Pancreas (tissue), 10 donors: ENCODE results near the gene RHEX. TPM values are rescaled to one million over a fixed set of nuclear protein-coding genes. Genes with fewer than 3 reads are reported as not detected.

ENCODE experiments used
- ATAC-seq, 4 donors: fragments of 200-7000 bp; cut with Tn5 transposase; one replicate each; pipeline versions ENCODE4 v1.8.0 to v1.9.1; 2020; ENCODE audit warnings: mild to moderate bottlenecking in 4 of 4, moderate library complexity in 4 of 4
- DNase-seq, 6 donors: peaks; one replicate each; pipeline ENCODE4 v3.0.0-alpha.2; 2020
- FAIRE-seq: peaks from 2 replicates; lab custom pipeline; 2012; peaks lifted over from hg19 to GRCh38; lab: Jason Lieb, UNC
- H3K27ac ChIP-seq, 4 donors: fragments of 200-600 bp; sonication (generic); 1 replicate in 3 of 4; 2 replicates in 1 of 4; pipeline versions ENCODE4 v1.5.0 to v1.8.0; 2020
- H3K27me3 ChIP-seq, 4 donors: fragments of 200-600 bp; one replicate each; pipeline ENCODE4 v1.8.0; 2021
- H3K36me3 ChIP-seq, 3 donors: fragments of 200-600 bp; sonication (generic) in 1 of 3; one replicate each; pipeline versions ENCODE4 v1.5.0 to v1.8.0; 2020 to 2021
- H3K4me1 ChIP-seq, 3 donors: fragments of 200-600 bp; one replicate each; pipeline ENCODE4 v1.8.0; 2021
- H3K4me3 ChIP-seq, 4 donors: fragments of 200-600 bp; sonication (generic) in 2 of 4; one replicate each; pipeline versions ENCODE4 v1.5.0 to v1.8.0; 2020 to 2021
- H3K9me3 ChIP-seq, 4 donors: fragments of 200-600 bp; one replicate each; pipeline ENCODE4 v1.8.0; 2021
- CTCF ChIP-seq, 4 donors: fragments of 200-600 bp; sonication (generic) in 3 of 4; IDR thresholded peaks; one replicate each; pipeline versions ENCODE4 v1.5.0 to v1.8.0; 2021; ENCODE audit warnings: antibody characterized with exemption in 4 of 4
- WGBS, 2 donors: extraction: QIAGEN DNeasy Blood & Tissue Kit; methylation state at CpG; one replicate each; pipeline ENCODE4 v1.1.7; 2013; 5-methylcytosine and 5-hydroxymethylcytosine counted together
- intact Hi-C, 3 donors: fragments of 100-400 bp; cut with DNase I; formaldehyde crosslinking; loops; one replicate each; pipeline versions ENCODE4 v1.11.1 to v1.14.2; 2022
- polyA plus RNA-seq, 2 donors: library from polyadenylated mRNA; stranded (reverse); fragments of 200-250 nt; gene quantifications; one replicate each; pipeline ENCODE4 v1.2.3, GENCODE V29; 2013
- total RNA-seq, 6 donors: library from RNA; stranded (reverse); fragmentation: NEBNext Ultra II Directional in 4 of 6; extraction: Animal tissue kit (Norgen Biotek cat#: 25700) in 4 of 6; gene quantifications; one replicate each; pipeline versions ENCODE4 v1.2.1 to v1.2.4, GENCODE V29; 2021 to 2023
- donor health status: healthy with polysubstance abuse.
- donor health status: DM: no; HTN: no; CAD: no; lungs with moderate emphysema.
- donor health status: DM: no; HTN: no; CAD: no.
- donor health status: control.
- donor health status: control.
- donor health status: Bipolar disorder and iron deficiency.
- donor health status: DM: yes; HTN: yes; CAD: no.
- donor health status: DM: no; HTN: no; CAD: no.
- donor health status: DM: no; HTN: no; CAD: no.
- donor health status: DM: yes; HTN: yes; CAD: no.

The RHEX gene
- total and polyA plus RNA-seq, 8 donors, result 0.35 to 2.3 (median 0.66) TPM

GRCh38 chr1:206145771-206146290, 92.9 kb downstream of the RHEX start:
- Histone ChIP-seq H3K27me3 (no peaks in the 10 kb centered on the region), H3K4me1 (peaks cover 0 to 5% (median 0%) of the 10 kb centered on the region in 3 donors), H3K9me3 (no peaks in the 10 kb centered on the region), H3K4me3 (no peak overlapping the region), H3K36me3 (no peaks in the 10 kb centered on the region), H3K27ac (no peak overlapping the region)
- TF ChIP-seq CTCF (IDR thresholded peaks at IDR 0.05), result no peak
- FAIRE-seq (no peak), ATAC-seq (no peak), DNase-seq (no peak)
- intact Hi-C loops, result no loop called here
- WGBS, 2 donors, result 80 to 82% methylated on average over 3 of the region's 3 CpGs

Other genes starting within 250 kb of the RHEX start
- gene SLC41A1, start 240.0 kb upstream of the RHEX start, total RNA-seq, result 10 to 100 TPM; 27.7 to 57.7 (median 41.1) TPM
- 10 to 100 TPM; 20.7 to 27.4 TPM for gene SLC41A1, start 240.0 kb upstream of the RHEX start, polyA plus RNA-seq
- 10 to 100 TPM; 19.1 to 54.6 (median 24.1) TPM for gene PM20D1, start 203.0 kb upstream of the RHEX start, total RNA-seq
- gene PM20D1, start 203.0 kb upstream of the RHEX start, polyA plus RNA-seq, result 10 to 100 TPM in 1 of 2 donors, 1 to 10 TPM in 1; 5.6 to 15.8 TPM
- 1 to 10 TPM in 2 of 6 donors, under 1 TPM in 4; 0.56 to 6.5 (median 0.83) TPM for gene SLC26A9, start 109.7 kb upstream of the RHEX start, total RNA-seq
- 1 to 10 TPM; 1.5 to 2.9 TPM for gene SLC26A9, start 109.7 kb upstream of the RHEX start, polyA plus RNA-seq
- 1 to 10 TPM in 2 of 6 donors, under 1 TPM in 4; 0.24 to 4.0 (median 0.41) TPM for gene RAB7B, start 49.8 kb upstream of the RHEX start, total RNA-seq
- under 1 TPM; 0.73 to 0.95 TPM for gene RAB7B, start 49.8 kb upstream of the RHEX start, polyA plus RNA-seq
- 10 to 100 TPM in 1 of 6 donors, 1 to 10 TPM in 3, under 1 TPM in 2; 0.51 to 42.4 (median 4.8) TPM for gene CTSE, start 29.3 kb upstream of the RHEX start, total RNA-seq
- 1 to 10 TPM in 1 of 2 donors, under 1 TPM in 1; 0.63 to 3.8 TPM for gene CTSE, start 29.3 kb upstream of the RHEX start, polyA plus RNA-seq
- gene AVPR1B, start 64.2 kb downstream of the RHEX start, total RNA-seq, result under 1 TPM; 0.13 to 0.43 (median 0.24) TPM
- gene AVPR1B, start 64.2 kb downstream of the RHEX start, polyA plus RNA-seq, result 1 to 10 TPM in 1 of 2 donors, under 1 TPM in 1; 0.68 to 1.1 TPM
- 1 to 10 TPM in 1 of 6 donors, under 1 TPM in 2, not detected in 3; 0.98 to 1.6 (median 0.98) TPM for gene FAM72A, start 149.7 kb downstream of the RHEX start, total RNA-seq
- under 1 TPM; 0.63 to 0.84 TPM for gene FAM72A, start 149.7 kb downstream of the RHEX start, polyA plus RNA-seq
- 10 to 100 TPM in 5 of 6 donors, 1 to 10 TPM in 1; 8.0 to 36.3 (median 13.3) TPM for gene SRGAP2, start 150.4 kb downstream of the RHEX start, total RNA-seq
- gene SRGAP2, start 150.4 kb downstream of the RHEX start, polyA plus RNA-seq, result 10 to 100 TPM in 1 of 2 donors, 1 to 10 TPM in 1; 9.2 to 12.8 TPM